HG02759 (cell line): ENCODE results near the gene STK24.

Experiments used
- ATAC-seq: cut with Tn5 transposase; IDR thresholded peaks from one replicate; pipeline ENCODE4 v1.9.1; 2021; ENCODE audit warnings: mild to moderate bottlenecking, moderate library complexity; ENCODE audit not compliant: unreplicated experiment

Gene STK24

GRCh38 chr13:98535501-98536354, 41.2 kb downstream of the STK24 start:
- ATAC-seq = no peak

GRCh38 chr13:98534821-98535220, 42.1 kb downstream of the STK24 start:
- no peak for ATAC-seq

- ATAC-seq = no peak
These were observed 43.0 kb downstream of the STK24 start for GRCh38 chr13:98533912-98534311.

- ATAC-seq = no peak
These were observed 44.7 kb downstream of the STK24 start for GRCh38 chr13:98532254-98532653.

- no peak for ATAC-seq
These were observed 46.7 kb downstream of the STK24 start for GRCh38 chr13:98530217-98530616.

- no peak for ATAC-seq
These were observed 47.7 kb downstream of the STK24 start for GRCh38 chr13:98529171-98529570.

- ATAC-seq = no peak
These were observed 48.2 kb downstream of the STK24 start for GRCh38 chr13:98528663-98529064.

- ATAC-seq = no peak
These were observed 49.4 kb downstream of the STK24 start for GRCh38 chr13:98527526-98527925.

GRCh38 chr13:98526182-98526512, 50.8 kb downstream of the STK24 start:
- ATAC-seq = peak; percentile 46

GRCh38 chr13:98525456-98526181, 51.3 kb downstream of the STK24 start:
- peak; percentile 66 for ATAC-seq

- ATAC-seq = no peak
These were observed 52.1 kb downstream of the STK24 start for GRCh38 chr13:98524793-98525192.

GRCh38 chr13:98524391-98524790, 52.5 kb downstream of the STK24 start:
- no peak for ATAC-seq

- peak; percentile 45 for ATAC-seq
These were observed 53.3 kb downstream of the STK24 start for GRCh38 chr13:98523455-98524102.

- no peak for ATAC-seq
These were observed 54.5 kb downstream of the STK24 start for GRCh38 chr13:98522371-98522770.

- no peak for ATAC-seq
These were observed 55.3 kb downstream of the STK24 start for GRCh38 chr13:98521461-98522247.

GRCh38 chr13:98520674-98521449, 56.0 kb downstream of the STK24 start:
- no peak for ATAC-seq

GRCh38 chr13:98519976-98520375, 56.9 kb downstream of the STK24 start:
- no peak for ATAC-seq

- ATAC-seq = peak; percentile 33
These were observed 59.2 kb downstream of the STK24 start for GRCh38 chr13:98517576-98518310.

- peak; percentile 39 for ATAC-seq
These were observed 61.0 kb downstream of the STK24 start for GRCh38 chr13:98515818-98516465.
